ENCODE data around the gene GLRX2.

Gene GLRX2

DNA sequence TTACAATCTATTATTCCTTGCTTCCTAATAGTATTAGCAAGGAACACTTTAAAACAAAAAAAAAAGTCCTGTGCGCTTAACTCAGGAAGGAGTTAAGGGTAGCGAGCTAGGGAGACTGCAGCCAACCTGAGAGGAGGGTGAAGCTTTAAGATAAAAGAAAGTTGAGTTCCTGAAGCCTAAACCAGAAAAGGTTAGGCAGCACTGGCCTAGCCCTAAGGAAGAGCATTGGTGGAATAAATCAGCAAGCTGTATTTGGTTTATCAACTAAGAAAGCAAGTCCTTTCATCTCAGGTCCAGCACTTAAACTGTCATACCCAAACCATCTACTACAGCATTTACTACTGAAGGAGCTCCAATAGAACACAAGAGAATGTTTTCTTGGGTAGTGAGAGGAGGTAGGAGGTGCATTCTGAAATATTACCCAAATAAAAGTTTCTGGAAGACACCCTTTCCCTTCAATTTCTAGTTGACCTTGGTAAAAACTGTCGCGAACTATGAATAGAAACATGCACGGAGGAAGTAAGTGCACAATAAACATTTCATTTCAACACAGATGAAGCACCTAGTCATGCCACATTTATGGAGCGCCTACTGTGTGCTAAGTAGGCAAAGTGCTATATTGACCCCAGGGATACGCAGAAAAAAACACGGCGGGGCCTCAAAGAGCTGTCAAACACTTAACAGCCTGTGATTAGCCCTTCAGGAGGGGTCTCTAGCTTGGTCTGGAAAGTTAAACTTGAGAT lies 1.3 kb downstream of the GLRX2 start:
- TF ChIP-seq GATA2 (IDR thresholded peaks at IDR 0.05; ENCODE audit: low read depth, low read length) (no peak), GATA3 (IDR thresholded peaks at IDR 0.05; ENCODE audit: low read depth, low read length) (no peak)

DNA sequence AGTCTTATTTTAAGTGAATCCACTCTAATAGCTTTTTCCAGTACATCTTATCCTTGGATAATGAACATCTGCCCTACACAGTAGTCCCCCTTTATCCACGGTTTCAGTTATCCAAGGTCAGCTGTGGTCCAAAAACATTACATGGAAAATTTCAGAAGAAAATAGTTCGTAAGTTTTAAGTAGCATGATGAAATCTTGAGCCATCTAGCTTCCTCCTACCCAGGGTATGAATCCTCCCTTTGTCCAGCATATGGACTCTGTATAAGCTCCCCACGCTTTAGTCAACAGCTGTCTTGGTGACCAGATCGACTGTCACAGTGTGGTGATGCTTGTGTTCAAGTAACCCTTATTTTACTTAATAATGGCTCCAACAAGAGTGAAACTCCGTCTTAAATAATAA lies 2.6 kb downstream of the GLRX2 start:
- no peak for TF ChIP-seq GATA3 (IDR thresholded peaks at IDR 0.05; ENCODE audit: low read depth, low read length)
- no peak for TF ChIP-seq GATA2 (IDR thresholded peaks at IDR 0.05; ENCODE audit: low read depth, low read length)

- TF ChIP-seq GATA2 (IDR thresholded peaks at IDR 0.05; ENCODE audit: low read depth, low read length) (no peak), GATA3 (IDR thresholded peaks at IDR 0.05; ENCODE audit: low read depth, low read length) (no peak)
Measured at GRCh38 chr1:193094112-193094511, 11.1 kb downstream of the GLRX2 start.

- TF ChIP-seq GATA2 (IDR thresholded peaks at IDR 0.05; ENCODE audit: low read depth, low read length): no peak
- TF ChIP-seq GATA3 (IDR thresholded peaks at IDR 0.05; ENCODE audit: low read depth, low read length): no peak
Measured at GRCh38 chr1:193090865-193091264, 14.3 kb downstream of the GLRX2 start.

DNA sequence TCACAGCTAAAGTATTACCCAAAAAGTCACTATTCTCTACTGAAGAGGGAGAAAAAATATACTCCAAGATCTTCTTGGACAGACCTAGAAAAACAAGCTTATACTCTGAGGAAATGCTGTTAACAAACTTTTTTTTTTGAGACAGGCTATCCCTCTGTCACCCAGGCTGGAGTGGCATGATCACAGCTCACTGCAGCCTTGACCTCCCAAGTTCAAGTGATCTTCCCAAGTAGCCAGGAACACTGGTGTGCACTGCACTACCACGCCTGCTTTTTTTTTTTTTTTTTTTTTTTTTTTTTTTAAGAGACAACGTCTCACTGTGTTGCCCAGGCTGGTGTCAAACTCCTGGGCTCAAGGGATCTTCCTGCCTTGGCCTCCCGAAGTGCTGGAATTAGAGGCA lies 17.3 kb downstream of the GLRX2 start:
- TF ChIP-seq GATA2 (IDR thresholded peaks at IDR 0.05; ENCODE audit: low read depth, low read length) (no peak), GATA3 (IDR thresholded peaks at IDR 0.05; ENCODE audit: low read depth, low read length) (no peak)

DNA sequence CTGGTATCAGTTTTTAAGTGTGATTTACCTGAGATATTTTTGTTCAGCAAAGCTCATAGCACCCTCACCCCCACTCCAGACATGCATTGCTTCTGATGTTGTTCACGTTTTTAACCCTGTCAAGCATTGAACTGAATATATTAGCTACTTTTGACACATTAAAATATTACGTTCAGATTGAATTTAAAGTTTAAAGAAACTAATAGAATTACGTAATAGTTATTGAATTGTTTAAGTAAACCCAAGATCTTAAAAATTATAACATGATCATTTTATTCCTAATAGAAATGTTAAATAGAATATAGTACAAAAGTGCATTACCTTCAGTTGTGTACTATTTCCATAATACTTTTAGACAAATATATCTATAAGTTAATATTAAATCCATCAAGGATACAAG lies 18.9 kb downstream of the GLRX2 start:
- TF ChIP-seq GATA2 (IDR thresholded peaks at IDR 0.05; ENCODE audit: low read depth, low read length) (no peak), GATA3 (IDR thresholded peaks at IDR 0.05; ENCODE audit: low read depth, low read length) (no peak)

GRCh38 chr1:193085263-193085662 lies 20.0 kb downstream of the GLRX2 start:
- TF ChIP-seq GATA2 (IDR thresholded peaks at IDR 0.05; ENCODE audit: low read depth, low read length): no peak
- no peak for TF ChIP-seq GATA3 (IDR thresholded peaks at IDR 0.05; ENCODE audit: low read depth, low read length)

GRCh38 chr1:193083365-193084088 lies 21.7 kb downstream of the GLRX2 start:
- no peak for TF ChIP-seq GATA2 (IDR thresholded peaks at IDR 0.05; ENCODE audit: low read depth, low read length)
- no peak for TF ChIP-seq GATA3 (IDR thresholded peaks at IDR 0.05; ENCODE audit: low read depth, low read length)

DNA sequence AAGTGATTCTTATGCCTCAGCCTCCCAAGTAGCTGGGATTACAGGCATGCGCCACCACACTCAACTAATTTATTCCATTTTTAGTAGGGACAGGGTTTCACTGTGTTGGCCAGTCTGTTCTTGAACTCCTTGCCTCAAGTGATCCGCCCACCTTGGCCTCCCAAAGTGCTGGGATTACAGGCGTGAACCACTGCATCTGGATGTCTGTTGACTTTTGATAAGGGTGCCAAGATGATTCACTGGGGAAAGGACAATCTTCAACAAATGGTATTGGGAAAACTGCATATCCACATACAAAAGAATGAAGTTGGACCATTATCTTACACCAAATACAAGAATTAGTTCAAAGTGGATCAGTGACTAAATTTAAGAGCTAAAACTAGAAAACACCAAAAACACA lies 26.0 kb downstream of the GLRX2 start:
- no peak for TF ChIP-seq GATA2 (IDR thresholded peaks at IDR 0.05; ENCODE audit: low read depth, low read length)
- no peak for TF ChIP-seq GATA3 (IDR thresholded peaks at IDR 0.05; ENCODE audit: low read depth, low read length)

GRCh38 chr1:193077991-193078390 lies 27.2 kb downstream of the GLRX2 start:
- no peak for TF ChIP-seq GATA3 (IDR thresholded peaks at IDR 0.05; ENCODE audit: low read depth, low read length)
- TF ChIP-seq GATA2 (IDR thresholded peaks at IDR 0.05; ENCODE audit: low read depth, low read length): no peak

GRCh38 chr1:193070942-193071341 lies 34.3 kb downstream of the GLRX2 start:
- no peak for TF ChIP-seq GATA3 (IDR thresholded peaks at IDR 0.05; ENCODE audit: low read depth, low read length)
- TF ChIP-seq GATA2 (IDR thresholded peaks at IDR 0.05; ENCODE audit: low read depth, low read length): no peak

DNA sequence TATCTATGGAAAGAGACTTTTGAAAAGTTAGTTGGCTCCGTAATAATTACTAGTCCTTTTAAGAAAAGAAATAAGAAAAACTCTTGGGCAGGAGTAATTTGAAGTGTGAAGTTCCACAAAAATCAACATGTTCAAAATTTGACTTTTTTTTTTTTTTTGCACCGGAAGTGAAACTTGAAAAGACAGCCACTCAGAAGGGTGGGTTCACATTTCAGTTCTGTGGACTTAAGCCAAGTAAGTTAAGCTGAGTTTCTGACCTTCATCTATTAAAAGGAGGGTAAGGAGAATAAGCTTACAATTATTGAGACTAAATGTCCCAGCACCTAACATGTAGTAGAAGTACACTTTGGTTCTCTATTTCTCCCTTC lies 34.8 kb downstream of the GLRX2 start:
- no peak for TF ChIP-seq GATA3 (IDR thresholded peaks at IDR 0.05; ENCODE audit: low read depth, low read length)
- no peak for TF ChIP-seq GATA2 (IDR thresholded peaks at IDR 0.05; ENCODE audit: low read depth, low read length)

DNA sequence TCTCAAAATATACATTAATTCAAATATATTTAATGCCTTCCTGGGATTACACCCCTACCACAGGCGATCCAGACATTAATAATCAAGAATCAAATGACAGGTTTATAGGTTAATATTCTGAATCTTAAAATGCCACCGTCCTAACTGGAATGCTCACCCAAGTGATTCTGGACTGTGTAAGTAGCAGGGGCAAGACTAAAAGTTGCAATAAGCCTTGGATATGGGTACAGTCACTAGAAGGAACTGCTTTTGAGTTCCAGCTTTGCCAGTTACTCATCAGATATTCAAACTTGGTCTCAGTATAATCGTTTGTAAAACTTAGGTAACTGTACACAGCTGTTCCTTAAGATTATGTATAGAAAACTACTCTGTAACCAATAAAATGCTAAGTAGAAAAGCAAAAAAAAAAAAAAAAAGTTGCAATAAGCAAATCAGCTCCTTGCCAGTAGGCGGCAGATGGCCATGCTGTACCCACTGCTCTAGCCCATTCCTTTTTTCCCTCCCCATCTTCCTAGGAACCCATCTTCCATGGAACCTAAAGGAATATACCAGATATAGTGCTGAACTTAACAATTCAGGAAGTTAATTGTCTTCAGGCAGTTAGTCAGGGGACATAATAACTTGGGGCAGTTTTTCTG lies 35.3 kb downstream of the GLRX2 start:
- TF ChIP-seq GATA2 (IDR thresholded peaks at IDR 0.05; ENCODE audit: low read depth, low read length): no peak
- TF ChIP-seq GATA3 (IDR thresholded peaks at IDR 0.05; ENCODE audit: low read depth, low read length): no peak

DNA sequence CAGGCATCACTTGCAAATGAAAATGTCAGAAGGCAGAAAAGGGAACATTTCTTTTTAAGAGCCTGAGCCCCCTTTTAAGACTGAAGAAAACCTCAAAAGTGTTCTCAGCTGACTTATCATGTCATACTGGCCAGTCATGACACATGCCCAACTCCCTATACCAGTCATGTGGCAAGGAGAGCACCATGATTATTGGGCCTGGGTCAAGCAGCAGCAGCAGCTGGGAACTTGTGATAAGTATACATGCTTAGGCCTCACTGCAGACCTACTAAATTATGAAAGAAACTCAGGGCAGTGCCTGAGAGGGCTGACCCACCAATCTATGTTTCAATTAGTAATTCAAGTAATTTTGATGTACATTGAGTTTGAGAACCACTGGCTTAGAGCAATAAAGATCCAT lies 37.2 kb downstream of the GLRX2 start:
- TF ChIP-seq GATA3 (IDR thresholded peaks at IDR 0.05; ENCODE audit: low read depth, low read length) (no peak), GATA2 (IDR thresholded peaks at IDR 0.05; ENCODE audit: low read depth, low read length) (no peak)

DNA sequence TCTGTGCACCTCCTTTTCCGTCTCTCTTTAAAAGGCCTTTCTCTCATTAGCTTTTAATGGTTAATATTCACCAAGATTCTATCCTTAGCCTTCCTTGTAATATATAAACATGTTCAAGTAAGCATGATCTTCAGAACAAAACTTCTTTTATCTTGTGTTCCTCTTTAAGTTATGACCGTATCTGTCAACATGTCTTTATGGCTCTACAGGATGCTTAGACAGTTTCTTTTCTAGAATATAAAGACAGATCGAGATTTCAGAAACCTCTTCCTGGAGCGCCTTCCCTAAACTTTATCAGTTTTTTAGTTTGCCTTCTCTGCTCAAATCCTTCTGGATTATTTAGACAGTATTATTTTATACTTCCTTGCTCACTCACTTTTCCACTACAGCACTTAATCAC lies 38.6 kb downstream of the GLRX2 start:
- no peak for TF ChIP-seq GATA3 (IDR thresholded peaks at IDR 0.05; ENCODE audit: low read depth, low read length)
- TF ChIP-seq GATA2 (IDR thresholded peaks at IDR 0.05; ENCODE audit: low read depth, low read length): no peak
